Measurements from ENCODE around the gene MARCKSL1. TPM values are rescaled to one million over a fixed set of nuclear protein-coding genes. Genes with fewer than 3 reads are reported as not detected.

Gene MARCKSL1
- total RNA-seq, 2 donors from 2014 or later = 12.3 to 14.9 TPM

GRCh38 chr1:32334864-32335534 lies 1.0 kb downstream of the MARCKSL1 start:
- Mint-ChIP-seq H3K36me3 (ENCODE audit: insufficient read depth in 2 of 2) (peaks cover 3 to 12% of the 10 kb centered on the region in 2 donors), H3K9me3 (no peaks in the 10 kb centered on the region), H3K4me1 (ENCODE audit: low read depth) (peaks cover 52% of the 10 kb centered on the region), H3K27ac (peak overlapping the region; percentile 54), H3K4me3 (peak overlapping the region; percentile 84 to 90), H3K27me3 (ENCODE audit: low read depth) (no peaks in the 10 kb centered on the region)
- DNase-seq (peak; percentile 61 to 69), ATAC-seq (replicated peaks in 1 of 2) (peak; percentile 23 to 32)

- ATAC-seq (replicated peaks in 1 of 2) (no peak), DNase-seq (no peak)
- Mint-ChIP-seq H3K9me3 (no peaks in the 10 kb centered on the region), H3K27me3 (ENCODE audit: low read depth) (no peaks in the 10 kb centered on the region), H3K4me3 (peak overlapping the region; percentile 84 to 90), H3K4me1 (ENCODE audit: low read depth) (peaks cover 46% of the 10 kb centered on the region), H3K27ac (no peak overlapping the region), H3K36me3 (ENCODE audit: insufficient read depth in 2 of 2) (peaks cover 4 to 14% of the 10 kb centered on the region in 2 donors)
Observed at GRCh38 chr1:32334274-32334861, 1.7 kb downstream of the MARCKSL1 start.

- Mint-ChIP-seq H3K9me3 (no peaks in the 10 kb centered on the region), H3K4me1 (ENCODE audit: low read depth) (peaks cover 36% of the 10 kb centered on the region), H3K27me3 (ENCODE audit: low read depth) (no peaks in the 10 kb centered on the region), H3K36me3 (ENCODE audit: insufficient read depth in 2 of 2) (peaks cover 4 to 14% of the 10 kb centered on the region in 2 donors), H3K4me3 (peak overlapping the region in 1 of 2 donors; percentile 54), H3K27ac (no peak overlapping the region)
- ATAC-seq (replicated peaks in 1 of 2) (no peak), DNase-seq (no peak)
Observed at GRCh38 chr1:32333251-32333963, 2.6 kb downstream of the MARCKSL1 start.

GRCh38 chr1:32332290-32333079 lies 3.5 kb downstream of the MARCKSL1 start:
- H3K27me3 Mint-ChIP-seq (ENCODE audit: low read depth) = no peaks in the 10 kb centered on the region
- H3K27ac Mint-ChIP-seq = no peak overlapping the region
- H3K4me3 Mint-ChIP-seq = no peak overlapping the region
- ATAC-seq (replicated peaks in 1 of 2) (no peak), DNase-seq (no peak)
- H3K36me3 Mint-ChIP-seq (ENCODE audit: insufficient read depth in 2 of 2) = peaks cover 4 to 15% of the 10 kb centered on the region in 2 donors
- H3K4me1 Mint-ChIP-seq (ENCODE audit: low read depth) = peaks cover 27% of the 10 kb centered on the region
- no peaks in the 10 kb centered on the region for H3K9me3 Mint-ChIP-seq

GRCh38 chr1:32331549-32331948 lies 4.5 kb downstream of the MARCKSL1 start:
- H3K4me3 Mint-ChIP-seq = no peak overlapping the region
- no peaks in the 10 kb centered on the region for H3K9me3 Mint-ChIP-seq
- peaks cover 4 to 15% of the 10 kb centered on the region in 2 donors for H3K36me3 Mint-ChIP-seq (ENCODE audit: insufficient read depth in 2 of 2)
- DNase-seq (no peak), ATAC-seq (replicated peaks in 1 of 2) (no peak)
- no peaks in the 10 kb centered on the region for H3K27me3 Mint-ChIP-seq (ENCODE audit: low read depth)
- peaks cover 18% of the 10 kb centered on the region for H3K4me1 Mint-ChIP-seq (ENCODE audit: low read depth)
- no peak overlapping the region for H3K27ac Mint-ChIP-seq

- Mint-ChIP-seq H3K27ac (no peak overlapping the region), H3K4me1 (ENCODE audit: low read depth) (peaks cover 17% of the 10 kb centered on the region), H3K36me3 (ENCODE audit: insufficient read depth in 2 of 2) (peaks cover 4 to 15% of the 10 kb centered on the region in 2 donors), H3K4me3 (no peak overlapping the region), H3K9me3 (no peaks in the 10 kb centered on the region), H3K27me3 (ENCODE audit: low read depth) (no peaks in the 10 kb centered on the region)
- ATAC-seq (replicated peaks in 1 of 2) = no peak
- DNase-seq = no peak
Observed at GRCh38 chr1:32330558-32331151, 5.4 kb downstream of the MARCKSL1 start.

- Mint-ChIP-seq H3K9me3 (no peaks in the 10 kb centered on the region), H3K4me1 (ENCODE audit: low read depth) (peaks cover 16% of the 10 kb centered on the region), H3K27ac (peak overlapping the region; percentile 8), H3K36me3 (ENCODE audit: insufficient read depth in 2 of 2) (peaks cover 6 to 19% of the 10 kb centered on the region in 2 donors), H3K4me3 (no peak overlapping the region), H3K27me3 (ENCODE audit: low read depth) (no peaks in the 10 kb centered on the region)
- ATAC-seq (replicated peaks in 1 of 2) (no peak), DNase-seq (no peak)
Observed at GRCh38 chr1:32329931-32330466, 6.0 kb downstream of the MARCKSL1 start.

GRCh38 chr1:32327204-32327603 lies 8.8 kb downstream of the MARCKSL1 start:
- Mint-ChIP-seq H3K36me3 (ENCODE audit: insufficient read depth in 2 of 2) (peaks cover 7 to 15% of the 10 kb centered on the region in 2 donors), H3K27ac (no peak overlapping the region), H3K4me3 (no peak overlapping the region), H3K9me3 (no peaks in the 10 kb centered on the region), H3K4me1 (ENCODE audit: low read depth) (peaks cover 16% of the 10 kb centered on the region), H3K27me3 (ENCODE audit: low read depth) (no peaks in the 10 kb centered on the region)
- ATAC-seq (replicated peaks in 1 of 2) = no peak
- no peak for DNase-seq

- DNase-seq (no peak), ATAC-seq (replicated peaks in 1 of 2) (peak; percentile 40 to 50)
- H3K27ac Mint-ChIP-seq = peak overlapping the region; percentile 86
- H3K4me1 Mint-ChIP-seq (ENCODE audit: low read depth) = peaks cover 34% of the 10 kb centered on the region
- H3K27me3 Mint-ChIP-seq (ENCODE audit: low read depth) = no peaks in the 10 kb centered on the region
- H3K36me3 Mint-ChIP-seq (ENCODE audit: insufficient read depth in 2 of 2) = peaks cover 5 to 17% of the 10 kb centered on the region in 2 donors
- H3K9me3 Mint-ChIP-seq = no peaks in the 10 kb centered on the region
- H3K4me3 Mint-ChIP-seq = peak overlapping the region; percentile 40 to 56
Observed at GRCh38 chr1:32321712-32322291, 14.2 kb downstream of the MARCKSL1 start.

- H3K27ac Mint-ChIP-seq = no peak overlapping the region
- peaks cover 5 to 18% of the 10 kb centered on the region in 2 donors for H3K36me3 Mint-ChIP-seq (ENCODE audit: insufficient read depth in 2 of 2)
- ATAC-seq (replicated peaks in 1 of 2) (no peak), DNase-seq (no peak)
- no peak overlapping the region for H3K4me3 Mint-ChIP-seq
- H3K4me1 Mint-ChIP-seq (ENCODE audit: low read depth) = peaks cover 27% of the 10 kb centered on the region
- H3K27me3 Mint-ChIP-seq (ENCODE audit: low read depth) = no peaks in the 10 kb centered on the region
- H3K9me3 Mint-ChIP-seq = no peaks in the 10 kb centered on the region
Observed at GRCh38 chr1:32318127-32318869, 17.7 kb downstream of the MARCKSL1 start.

GRCh38 chr1:32316903-32317277 lies 19.1 kb downstream of the MARCKSL1 start:
- H3K4me1 Mint-ChIP-seq (ENCODE audit: low read depth) = peaks cover 19% of the 10 kb centered on the region
- no peak for DNase-seq
- peaks cover 4 to 18% of the 10 kb centered on the region in 2 donors for H3K36me3 Mint-ChIP-seq (ENCODE audit: insufficient read depth in 2 of 2)
- ATAC-seq (replicated peaks in 1 of 2) = no peak
- H3K9me3 Mint-ChIP-seq = no peaks in the 10 kb centered on the region
- peak overlapping the region; percentile 59 for H3K27ac Mint-ChIP-seq
- no peak overlapping the region for H3K4me3 Mint-ChIP-seq
- H3K27me3 Mint-ChIP-seq (ENCODE audit: low read depth) = no peaks in the 10 kb centered on the region
